ENCODE measurements around the gene ZDHHC14. TPM values are rescaled to one million over a fixed set of nuclear protein-coding genes. Genes with fewer than 3 reads are reported as not detected.

The ZDHHC14 gene
- total and polyA plus RNA-seq, 2 of the 8 experiments (the other 6 are each of a cell fraction or from before 2014, with no cell fraction given): 2.9 to 5.3 TPM

GRCh38 chr6:157407646-157408045 lies 26.7 kb downstream of the ZDHHC14 start:
- 84% methylated on average over 3 of the region's 3 CpGs; no CpG with 5 or more reads in 1 of the 2 experiments for WGBS, 2 experiments (ENCODE audit: extremely low coverage in 1 of 2, insufficient coverage in 1 of 2, insufficient read length in 1 of 2, insufficient replicate concordance in 2 of 2, low coverage in 1 of 2, low lambda C conversion rate in 2 of 2, missing lambda C conversion rate in 1 of 2)
- CTCF ChIA-PET (ENCODE audit: partially characterized antibody): interaction anchor here (0.6 to 1.2 kb wide), 6 partner anchors 11 to 670 kb away, joined by 3 read pairs; no protein-coding TSS in a partner anchor
- TF ChIP-seq TEAD4 (IDR thresholded peaks at IDR 0.05; ENCODE audit: low read depth, low read length): no peak
- TF ChIP-seq POU5F1 (IDR thresholded peaks at IDR 0.05; ENCODE audit: low read depth, low read length): no peak

More at GRCh38 chr6:157407646-157408045, 26.7 kb downstream of the ZDHHC14 start:
- no peak overlapping the region for H2BK120ac ChIP-seq (replicated peaks; ENCODE audit: low read depth, low read length)
- H2AFZ ChIP-seq (ENCODE audit: low read length): no peak overlapping the region
- H3K18ac ChIP-seq (ENCODE audit: extremely low read depth, low read length): no peak overlapping the region
- no peak overlapping the region for H2BK12ac ChIP-seq (ENCODE audit: low read depth, low read length)
- no peak overlapping the region for H4K8ac ChIP-seq (ENCODE audit: extremely low read depth, insufficient read depth, low read length)
- H3K4me2 ChIP-seq (ENCODE audit: insufficient read depth in 1 of 2, low read depth in 2 of 2, low read length in 2 of 2): no peak overlapping the region
- H4K91ac ChIP-seq (replicated peaks; ENCODE audit: insufficient read length, low read length): no peak overlapping the region
- H3K23me2 ChIP-seq (ENCODE audit: low read depth, low read length): no peaks in the 10 kb centered on the region
- H3K4ac ChIP-seq (replicated peaks; ENCODE audit: insufficient read length, low read depth, low read length): no peak overlapping the region
- H4K20me1 ChIP-seq (replicated peaks in 1 of 2; ENCODE audit: control insufficient read depth in 1 of 2, insufficient read depth in 2 of 2, low read length in 2 of 2): no peaks in the 10 kb centered on the region
- H3K56ac ChIP-seq (replicated peaks; ENCODE audit: insufficient read length, low read depth, low read length): no peak overlapping the region
- no peak overlapping the region for H3K4me3 ChIP-seq (ENCODE audit: extremely low read depth in 1 of 4, insufficient read depth in 2 of 4, low read depth in 3 of 4, low read length in 4 of 4)
- H3K79me1 ChIP-seq (ENCODE audit: low read depth, low read length): no peaks in the 10 kb centered on the region; the same call in 1 of the 2 replicates
- H4K5ac ChIP-seq (ENCODE audit: insufficient read length, low read depth, low read length): no peak overlapping the region
- H3K9ac ChIP-seq (replicated peaks in 1 of 4; ENCODE audit: extremely low read depth in 1 of 4, low read depth in 3 of 4, low read length in 3 of 4): no peak overlapping the region
- DNase-seq (ENCODE audit: low read depth in 1 of 2, low spot score in 2 of 2): no peak
- H2BK20ac ChIP-seq (ENCODE audit: low read length): no peak overlapping the region
- H3K27me3 ChIP-seq (replicated peaks in 1 of 4; ENCODE audit: control insufficient read depth in 3 of 4, extremely low read depth in 1 of 4, insufficient read depth in 3 of 4, low read length in 3 of 4): no peaks in the 10 kb centered on the region
- H2AK5ac ChIP-seq (ENCODE audit: low read depth, low read length): no peak overlapping the region
- no peaks in the 10 kb centered on the region for H3K36me3 ChIP-seq (ENCODE audit: control insufficient read depth in 2 of 4, insufficient read depth in 4 of 4, low read length in 3 of 4)
- H3K79me2 ChIP-seq (ENCODE audit: control insufficient read depth in 1 of 2, insufficient read depth in 2 of 2, low read length in 2 of 2): no peaks in the 10 kb centered on the region
- H3K27ac ChIP-seq (ENCODE audit: low read depth, low read length): no peak overlapping the region
- no peak for FAIRE-seq
- no peak overlapping the region for H3K14ac ChIP-seq (ENCODE audit: insufficient read length)
- no peaks in the 10 kb centered on the region for H3K9me3 ChIP-seq (ENCODE audit: insufficient read depth in 2 of 2, low read depth in 1 of 2, low read length in 1 of 2)
- no peak overlapping the region for H3K23ac ChIP-seq (ENCODE audit: insufficient read length)
- peaks cover 2 to 12% (median 6%) of the 10 kb centered on the region in 4 experiments for H3K4me1 ChIP-seq (replicated peaks in 1 of 4; ENCODE audit: control insufficient read depth in 3 of 4, insufficient read depth in 4 of 4, low read length in 3 of 4)
- no peak overlapping the region for H2BK15ac ChIP-seq (ENCODE audit: low read length)
- POLR2A ChIA-PET (ENCODE audit: partially characterized antibody): interaction anchor here (1.3 kb wide), 1 partner anchor 84 kb away, joined by 4 read pairs; the partner anchor contains the start of gene TMEM242
- no peak overlapping the region for H2BK5ac ChIP-seq (ENCODE audit: low read depth, low read length)
